Measurements from ENCODE around the gene RIT2. TPM values are rescaled to one million over a fixed set of nuclear protein-coding genes. Genes with fewer than 3 reads are reported as not detected.
"Not testable (repeated sequence)": the region's sequence is repeated elsewhere in the genome, so short reads cannot be mapped to it uniquely, and the experiment has no call there.

RIT2 gene
- total and polyA plus RNA-seq, 4 experiments from 2014 or later = not detected

GRCh38 chr18:42745171-42745570 lies 370.3 kb downstream of the RIT2 start:
- no peak overlapping the region for H3K27ac Mint-ChIP-seq
- Histone ChIP-seq H3K4me3 (ENCODE audit: low read length in 2 of 2) (no peak overlapping the region), H3K9me3 (ENCODE audit: control insufficient read depth in 1 of 2, low read length in 2 of 2) (no peaks in the 10 kb centered on the region), H3K36me3 (ENCODE audit: insufficient read depth, low read length) (no peaks in the 10 kb centered on the region), H3K27me3 (ENCODE audit: insufficient read depth, low read length) (no peaks in the 10 kb centered on the region), H3K27ac (ENCODE audit: low read depth, low read length) (no peak overlapping the region), H3K4me1 (ENCODE audit: insufficient read depth, low read length) (no peaks in the 10 kb centered on the region)
- H3K36me3 Mint-ChIP-seq = no peaks in the 10 kb centered on the region
- peaks cover 0 to 8% (median 0%) of the 10 kb centered on the region in 8 donors for H3K9me3 Mint-ChIP-seq
- H3K4me1 Mint-ChIP-seq = no peaks in the 10 kb centered on the region
- intact Hi-C loops (cut with micrococcal nuclease) = no loop called here
- CTCF ChIA-PET (ENCODE audit: partially characterized antibody) = no interaction called here
- no peak for DNase-seq
- no peak overlapping the region for H3K4me3 Mint-ChIP-seq
- no peaks in the 10 kb centered on the region for H3K27me3 Mint-ChIP-seq
- POLR2A ChIA-PET (ENCODE audit: partially characterized antibody) = no interaction called here

GRCh38 chr18:42743373-42744138 lies 371.9 kb downstream of the RIT2 start:
- H3K9me3 ChIP-seq (ENCODE audit: control insufficient read depth in 1 of 2, low read length in 2 of 2) = no peaks in the 10 kb centered on the region
- H3K36me3 ChIP-seq (ENCODE audit: insufficient read depth, low read length) = no peaks in the 10 kb centered on the region
- intact Hi-C loops (cut with micrococcal nuclease) = no loop called here
- H3K27ac Mint-ChIP-seq = no peak overlapping the region
- H3K36me3 Mint-ChIP-seq = no peaks in the 10 kb centered on the region
- POLR2A ChIA-PET (ENCODE audit: partially characterized antibody) = no interaction called here
- H3K4me1 ChIP-seq (ENCODE audit: insufficient read depth, low read length) = no peaks in the 10 kb centered on the region
- no peak overlapping the region for H3K27ac ChIP-seq (ENCODE audit: low read depth, low read length)
- H3K27me3 ChIP-seq (ENCODE audit: insufficient read depth, low read length) = no peaks in the 10 kb centered on the region
- no peak overlapping the region for H3K4me3 ChIP-seq (ENCODE audit: low read length in 2 of 2)
- no peak overlapping the region for H3K4me3 Mint-ChIP-seq
- H3K27me3 Mint-ChIP-seq = no peaks in the 10 kb centered on the region
- CTCF ChIA-PET (ENCODE audit: partially characterized antibody) = no interaction called here
- peaks cover 0 to 10% (median under 1%) of the 10 kb centered on the region in 8 donors for H3K9me3 Mint-ChIP-seq
- no peak for DNase-seq
- no peaks in the 10 kb centered on the region for H3K4me1 Mint-ChIP-seq

GRCh38 chr18:42742969-42743368 lies 372.5 kb downstream of the RIT2 start:
- H3K36me3 Mint-ChIP-seq = no peaks in the 10 kb centered on the region
- intact Hi-C loops (cut with micrococcal nuclease) = no loop called here
- no peaks in the 10 kb centered on the region for H3K27me3 Mint-ChIP-seq
- H3K36me3 ChIP-seq (ENCODE audit: insufficient read depth, low read length) = no peaks in the 10 kb centered on the region
- no peak overlapping the region for H3K27ac ChIP-seq (ENCODE audit: low read depth, low read length)
- H3K9me3 ChIP-seq (ENCODE audit: control insufficient read depth in 1 of 2, low read length in 2 of 2) = no peaks in the 10 kb centered on the region
- no peaks in the 10 kb centered on the region for H3K4me1 ChIP-seq (ENCODE audit: insufficient read depth, low read length)
- H3K4me1 Mint-ChIP-seq = no peaks in the 10 kb centered on the region
- no peak for DNase-seq
- no peak overlapping the region for H3K4me3 ChIP-seq (ENCODE audit: low read length in 2 of 2)
- no peak overlapping the region for H3K4me3 Mint-ChIP-seq
- H3K27me3 ChIP-seq (ENCODE audit: insufficient read depth, low read length) = no peaks in the 10 kb centered on the region
- no peak overlapping the region for H3K27ac Mint-ChIP-seq
- CTCF ChIA-PET (ENCODE audit: partially characterized antibody) = no interaction called here
- POLR2A ChIA-PET (ENCODE audit: partially characterized antibody) = no interaction called here
- H3K9me3 Mint-ChIP-seq = peaks cover 0 to 10% (median 4%) of the 10 kb centered on the region in 8 donors

GRCh38 chr18:42742474-42742873 lies 373.0 kb downstream of the RIT2 start:
- POLR2A ChIA-PET (ENCODE audit: partially characterized antibody) = no interaction called here
- H3K9me3 Mint-ChIP-seq = peaks cover 0 to 11% (median 5%) of the 10 kb centered on the region in 8 donors

GRCh38 chr18:42741805-42742347 lies 373.6 kb downstream of the RIT2 start:
- POLR2A ChIA-PET (ENCODE audit: partially characterized antibody); H3K27ac Mint-ChIP-seq; H3K4me1 ChIP-seq (ENCODE audit: insufficient read depth, low read length); H3K36me3 ChIP-seq (ENCODE audit: insufficient read depth, low read length); intact Hi-C loops (cut with micrococcal nuclease); H3K36me3 Mint-ChIP-seq; H3K4me1 Mint-ChIP-seq; H3K27me3 Mint-ChIP-seq; H3K27ac ChIP-seq (ENCODE audit: low read depth, low read length); H3K27me3 ChIP-seq (ENCODE audit: insufficient read depth, low read length); DNase-seq; H3K4me3 Mint-ChIP-seq; CTCF ChIA-PET (ENCODE audit: partially characterized antibody); H3K9me3 ChIP-seq (ENCODE audit: control insufficient read depth in 1 of 2, low read length in 2 of 2); H3K4me3 ChIP-seq (ENCODE audit: low read length in 2 of 2): not testable (repeated sequence)
- peaks cover 0 to 11% (median 7%) of the 10 kb centered on the region in 8 donors for H3K9me3 Mint-ChIP-seq

More at GRCh38 chr18:42742474-42742873, 373.0 kb downstream of the RIT2 start:
- CTCF ChIA-PET (ENCODE audit: partially characterized antibody) = no interaction called here
- no peaks in the 10 kb centered on the region for H3K27me3 ChIP-seq (ENCODE audit: insufficient read depth, low read length)
- intact Hi-C loops (cut with micrococcal nuclease) = no loop called here
- Mint-ChIP-seq H3K27me3 (no peaks in the 10 kb centered on the region), H3K27ac (no peak overlapping the region), H3K36me3 (no peaks in the 10 kb centered on the region), H3K4me3 (no peak overlapping the region), H3K4me1 (no peaks in the 10 kb centered on the region)
- no peaks in the 10 kb centered on the region for H3K9me3 ChIP-seq (ENCODE audit: control insufficient read depth in 1 of 2, low read length in 2 of 2)
- H3K4me1 ChIP-seq (ENCODE audit: insufficient read depth, low read length) = no peaks in the 10 kb centered on the region
- H3K36me3 ChIP-seq (ENCODE audit: insufficient read depth, low read length) = no peaks in the 10 kb centered on the region
- no peak overlapping the region for H3K4me3 ChIP-seq (ENCODE audit: low read length in 2 of 2)
- DNase-seq = no peak
- H3K27ac ChIP-seq (ENCODE audit: low read depth, low read length) = no peak overlapping the region

- H3K36me3 ChIP-seq (ENCODE audit: insufficient read depth, low read length); intact Hi-C loops (cut with micrococcal nuclease); H3K27me3 Mint-ChIP-seq; H3K27me3 ChIP-seq (ENCODE audit: insufficient read depth, low read length); CTCF ChIA-PET (ENCODE audit: partially characterized antibody); H3K36me3 Mint-ChIP-seq; DNase-seq; H3K4me1 ChIP-seq (ENCODE audit: insufficient read depth, low read length); H3K27ac ChIP-seq (ENCODE audit: low read depth, low read length); H3K4me3 ChIP-seq (ENCODE audit: low read length in 2 of 2); H3K4me3 Mint-ChIP-seq; H3K4me1 Mint-ChIP-seq; H3K27ac Mint-ChIP-seq; H3K9me3 ChIP-seq (ENCODE audit: control insufficient read depth in 1 of 2, low read length in 2 of 2); POLR2A ChIA-PET (ENCODE audit: partially characterized antibody): not testable (repeated sequence)
- H3K9me3 Mint-ChIP-seq = peaks cover 0 to 11% (median 7%) of the 10 kb centered on the region in 8 donors
Observed at GRCh38 chr18:42741299-42741698, 374.2 kb downstream of the RIT2 start.

- no peaks in the 10 kb centered on the region for H3K4me1 Mint-ChIP-seq
- no peak for DNase-seq
- no peaks in the 10 kb centered on the region for H3K36me3 Mint-ChIP-seq
- H3K4me3 ChIP-seq (ENCODE audit: low read length in 2 of 2) = no peak overlapping the region
- H3K27me3 Mint-ChIP-seq = no peaks in the 10 kb centered on the region
- H3K27ac Mint-ChIP-seq = no peak overlapping the region
- H3K4me3 Mint-ChIP-seq = no peak overlapping the region
- POLR2A ChIA-PET (ENCODE audit: partially characterized antibody) = no interaction called here
- no peaks in the 10 kb centered on the region for H3K4me1 ChIP-seq (ENCODE audit: insufficient read depth, low read length)
- CTCF ChIA-PET (ENCODE audit: partially characterized antibody) = no interaction called here
- H3K27me3 ChIP-seq (ENCODE audit: insufficient read depth, low read length) = no peaks in the 10 kb centered on the region
- intact Hi-C loops (cut with micrococcal nuclease) = no loop called here
- H3K9me3 Mint-ChIP-seq = peaks cover 0 to 21% (median 6%) of the 10 kb centered on the region in 8 donors
- no peaks in the 10 kb centered on the region for H3K9me3 ChIP-seq (ENCODE audit: control insufficient read depth in 1 of 2, low read length in 2 of 2)
- H3K27ac ChIP-seq (ENCODE audit: low read depth, low read length) = no peak overlapping the region
- H3K36me3 ChIP-seq (ENCODE audit: insufficient read depth, low read length) = no peaks in the 10 kb centered on the region
Observed at GRCh38 chr18:42736074-42736473, 379.4 kb downstream of the RIT2 start.
